Activated naive CD4-positive, alpha-beta T cell treated with anti-CD3 and anti-CD28 coated beads, Interleukin-2, amount 50 U/mL, for 72 hours (primary cell): ENCODE results near the gene MMP25. TPM values are rescaled to one million over a fixed set of nuclear protein-coding genes. Genes with fewer than 3 reads are reported as not detected.
"Not testable (repeated sequence)": the region's sequence is repeated elsewhere in the genome, so short reads cannot be mapped to it uniquely, and the experiment has no call there.

Source experiments
- ATAC-seq, 2 donors: fragments of 150-1000 bp; cut with Tn5 transposase; 2 replicates each; pipeline ENCODE4 v1.10.0; 2021; ENCODE audit warnings: mild to moderate bottlenecking in 2 of 2, moderate library complexity in 2 of 2
- DNase-seq, 2 donors: peaks; one replicate each; pipeline ENCODE4 v3.0.0; 2021 to 2022; ENCODE audit warnings: low spot score in 2 of 2
- H3K27ac Mint-ChIP-seq, 2 donors: one replicate each; pipeline ENCODE4 v1.8.0; 2022; ENCODE audit warnings: mild to moderate bottlenecking in 2 of 2, mixed read lengths in 2 of 2
- H3K36me3 Mint-ChIP-seq, 2 donors: one replicate each; pipeline ENCODE4 v1.8.0; 2022; ENCODE audit warnings: mixed read lengths in 2 of 2
- H3K9me3 Mint-ChIP-seq, 2 donors: one replicate each; pipeline ENCODE4 v1.8.0; 2022; ENCODE audit warnings: mixed read lengths in 2 of 2
- total RNA-seq, 2 donors: library from RNA; stranded (reverse); gene quantifications; one replicate each; pipeline ENCODE4 v1.2.3, GENCODE V29; 2022

The MMP25 gene
- total RNA-seq, 2 donors from 2014 or later: 1.8 to 2.0 TPM

DNA sequence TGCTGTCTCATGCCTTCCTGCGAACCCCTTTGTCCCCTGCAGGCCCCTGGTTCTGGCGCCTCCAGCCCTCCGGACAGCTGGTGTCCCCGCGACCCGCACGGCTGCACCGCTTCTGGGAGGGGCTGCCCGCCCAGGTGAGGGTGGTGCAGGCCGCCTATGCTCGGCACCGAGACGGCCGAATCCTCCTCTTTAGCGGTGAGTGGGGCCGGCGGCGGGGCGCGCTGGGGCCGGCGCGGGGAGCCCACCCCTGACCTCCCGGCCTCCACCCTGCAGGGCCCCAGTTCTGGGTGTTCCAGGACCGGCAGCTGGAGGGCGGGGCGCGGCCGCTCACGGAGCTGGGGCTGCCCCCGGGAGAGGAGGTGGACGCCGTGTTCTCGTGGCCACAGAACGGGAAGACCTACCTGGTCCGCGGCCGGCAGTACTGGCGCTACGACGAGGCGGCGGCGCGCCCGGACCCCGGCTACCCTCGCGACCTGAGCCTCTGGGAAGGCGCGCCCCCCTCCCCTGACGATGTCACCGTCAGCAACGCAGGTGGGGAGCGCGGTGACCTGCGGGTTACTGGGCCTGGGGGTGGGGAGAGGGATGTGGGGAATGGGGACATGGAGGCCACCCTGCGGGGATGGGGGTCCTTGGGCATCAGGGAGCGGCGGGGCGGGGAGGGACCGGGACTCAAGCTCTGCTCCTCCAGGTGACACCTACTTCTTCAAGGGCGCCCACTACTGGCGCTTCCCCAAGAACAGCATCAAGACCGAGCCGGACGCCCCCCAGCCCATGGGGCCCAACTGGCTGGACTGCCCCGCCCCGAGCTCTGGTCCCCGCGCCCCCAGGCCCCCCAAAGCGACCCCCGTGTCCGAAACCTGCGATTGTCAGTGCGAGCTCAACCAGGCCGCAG is 12.0 kb downstream of the MMP25 start:
- Mint-ChIP-seq H3K27ac (peak overlapping the region; percentile 74 to 94), H3K9me3 (peaks cover 0 to 4% of the 10 kb centered on the region in 2 donors), H3K36me3 (peaks cover 0 to 19% of the 10 kb centered on the region in 2 donors)
- DNase-seq: no peak
- peak; percentile 32 to 48 for ATAC-seq

DNA sequence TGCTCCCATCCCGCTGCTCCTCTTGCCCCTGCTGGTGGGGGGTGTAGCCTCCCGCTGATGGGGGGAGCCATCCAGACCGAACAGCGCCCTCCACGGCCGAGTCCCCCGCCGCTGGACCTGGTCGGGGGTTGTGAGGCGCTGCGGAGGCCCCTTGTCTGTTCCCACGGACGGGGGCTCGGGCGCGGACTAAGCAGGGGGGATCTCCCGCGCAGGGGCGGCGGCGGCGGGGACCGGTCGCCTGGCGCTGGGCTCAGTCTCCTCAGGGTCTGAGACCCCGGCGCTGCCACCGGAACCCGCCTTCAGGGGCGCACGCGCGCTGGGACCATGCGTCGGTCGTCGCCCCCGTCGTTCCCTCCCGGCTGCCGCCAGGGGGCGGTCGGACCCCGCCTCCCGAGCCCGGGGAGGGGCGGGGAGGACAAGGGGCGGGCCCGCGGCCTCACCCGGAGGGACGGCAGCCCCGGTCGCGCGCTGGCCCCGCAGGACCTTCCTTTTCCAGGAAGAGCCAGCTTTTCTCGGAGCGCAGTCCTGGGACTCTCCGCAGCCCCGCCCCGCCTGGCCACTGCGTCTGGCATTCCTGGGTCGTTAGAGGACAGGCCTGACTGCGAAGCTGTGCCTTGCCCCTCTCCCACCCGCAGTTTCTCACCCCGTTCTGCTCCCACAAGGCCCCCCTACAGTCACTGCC is 12.8 kb downstream of the MMP25 start:
- peaks cover 0 to 4% of the 10 kb centered on the region in 2 donors for H3K9me3 Mint-ChIP-seq
- ATAC-seq (peak; percentile 90), DNase-seq (peak; percentile 92 to 98)
- H3K36me3 Mint-ChIP-seq: peaks cover 0 to 24% of the 10 kb centered on the region in 2 donors
- H3K27ac Mint-ChIP-seq: peak overlapping the region; percentile 94 to 98

DNA sequence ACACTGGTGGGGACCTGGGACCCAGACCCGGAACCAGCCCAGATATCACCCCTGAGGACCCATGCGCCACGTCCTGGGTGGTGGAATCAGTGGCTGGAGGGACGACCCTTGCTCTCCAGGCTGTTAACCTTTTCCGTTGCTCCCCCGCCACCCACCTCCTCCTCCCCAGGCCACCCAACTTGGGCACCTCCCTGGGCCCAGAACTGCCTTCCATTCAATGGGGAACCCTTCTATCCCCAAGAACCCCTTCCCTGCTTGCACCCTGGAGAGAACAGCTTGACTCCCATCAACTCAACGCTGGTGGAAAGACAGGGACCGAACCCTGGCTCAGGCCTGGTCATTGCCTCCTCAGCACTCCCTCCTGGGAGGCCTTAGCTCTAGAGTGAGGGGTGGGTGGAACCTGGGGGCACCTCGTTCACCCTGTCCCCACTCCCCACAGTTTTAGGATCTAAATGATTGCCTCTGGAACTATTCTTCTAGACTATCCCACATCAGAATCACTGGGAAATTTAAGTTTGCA is 13.4 kb downstream of the MMP25 start:
- H3K36me3 Mint-ChIP-seq: peaks cover 0 to 22% of the 10 kb centered on the region in 2 donors
- peak in 1 of 2 donors; percentile 1 for ATAC-seq
- peak overlapping the region; percentile 94 to 98 for H3K27ac Mint-ChIP-seq
- H3K9me3 Mint-ChIP-seq: peaks cover 0 to 4% of the 10 kb centered on the region in 2 donors
- DNase-seq: no peak

DNA sequence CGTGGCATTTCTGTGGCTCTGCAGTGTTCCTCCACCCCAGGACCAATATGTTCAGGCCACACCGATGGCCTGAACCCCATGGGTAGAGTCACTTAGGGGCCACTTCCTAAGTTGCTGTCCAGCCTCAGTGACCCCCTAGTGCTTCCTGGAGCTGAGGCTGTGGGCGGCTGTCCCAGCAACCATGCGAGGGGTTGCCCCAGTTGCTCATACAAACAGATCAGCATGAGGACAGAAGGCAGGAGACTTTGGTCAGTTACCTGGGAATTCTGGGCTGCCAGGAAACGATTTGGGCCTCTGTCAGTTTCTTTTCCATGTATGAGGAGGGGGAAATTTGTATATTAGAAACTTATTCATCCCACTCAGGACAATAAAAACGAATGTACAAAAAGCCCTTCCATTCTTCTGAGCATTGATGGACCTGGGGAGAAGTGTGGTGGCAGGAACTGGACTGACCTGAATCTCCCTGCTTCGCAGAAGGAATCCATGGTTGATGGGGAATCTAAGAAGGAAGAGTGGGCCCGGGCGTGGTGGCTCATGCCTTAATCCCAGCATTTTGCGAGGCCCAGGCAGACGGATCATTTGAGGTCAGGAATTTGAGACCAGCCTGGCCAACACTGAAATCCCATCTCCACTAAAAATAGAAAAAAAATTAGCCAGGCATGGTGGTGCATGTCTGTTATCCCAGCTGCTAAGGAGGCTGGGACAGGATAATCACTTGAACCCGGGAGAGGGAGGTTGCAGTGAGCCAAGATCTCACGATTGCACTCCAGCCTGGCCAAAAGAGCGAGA is 14.2 kb downstream of the MMP25 start:
- peaks cover 3 to 20% of the 10 kb centered on the region in 2 donors for H3K36me3 Mint-ChIP-seq
- ATAC-seq (no peak), DNase-seq (no peak)

DNA sequence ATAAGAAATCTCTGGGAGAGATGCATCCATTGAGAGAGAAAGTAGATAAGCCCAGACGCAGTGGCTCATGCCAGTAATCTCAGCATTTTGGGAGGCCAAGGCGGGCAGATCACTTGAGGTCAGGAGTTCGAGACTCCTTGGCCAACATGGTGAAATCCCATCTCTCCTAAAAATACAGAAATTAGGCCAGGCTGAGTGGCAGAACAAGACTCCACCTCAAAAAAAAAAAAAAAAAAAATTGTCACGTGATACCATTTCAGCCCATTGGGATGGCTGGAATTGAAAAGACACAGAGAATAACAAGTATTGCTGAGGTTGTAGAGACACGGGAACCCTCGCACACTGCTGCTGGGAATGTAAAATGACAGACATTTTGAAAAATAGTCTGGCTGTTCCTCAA is 16.2 kb downstream of the MMP25 start:
- Mint-ChIP-seq H3K9me3 (peaks cover 0 to 4% of the 10 kb centered on the region in 2 donors), H3K36me3 (peaks cover 24 to 37% of the 10 kb centered on the region in 2 donors), H3K27ac (peak overlapping the region in 1 of 2 donors; percentile 99)
- ATAC-seq: no peak
- DNase-seq: no peak

More for the DNA sequence above, 14.2 kb downstream of the MMP25 start:
- Mint-ChIP-seq H3K27ac (peak overlapping the region; percentile 94 to 98), H3K9me3 (peaks cover 0 to 4% of the 10 kb centered on the region in 2 donors)

DNA sequence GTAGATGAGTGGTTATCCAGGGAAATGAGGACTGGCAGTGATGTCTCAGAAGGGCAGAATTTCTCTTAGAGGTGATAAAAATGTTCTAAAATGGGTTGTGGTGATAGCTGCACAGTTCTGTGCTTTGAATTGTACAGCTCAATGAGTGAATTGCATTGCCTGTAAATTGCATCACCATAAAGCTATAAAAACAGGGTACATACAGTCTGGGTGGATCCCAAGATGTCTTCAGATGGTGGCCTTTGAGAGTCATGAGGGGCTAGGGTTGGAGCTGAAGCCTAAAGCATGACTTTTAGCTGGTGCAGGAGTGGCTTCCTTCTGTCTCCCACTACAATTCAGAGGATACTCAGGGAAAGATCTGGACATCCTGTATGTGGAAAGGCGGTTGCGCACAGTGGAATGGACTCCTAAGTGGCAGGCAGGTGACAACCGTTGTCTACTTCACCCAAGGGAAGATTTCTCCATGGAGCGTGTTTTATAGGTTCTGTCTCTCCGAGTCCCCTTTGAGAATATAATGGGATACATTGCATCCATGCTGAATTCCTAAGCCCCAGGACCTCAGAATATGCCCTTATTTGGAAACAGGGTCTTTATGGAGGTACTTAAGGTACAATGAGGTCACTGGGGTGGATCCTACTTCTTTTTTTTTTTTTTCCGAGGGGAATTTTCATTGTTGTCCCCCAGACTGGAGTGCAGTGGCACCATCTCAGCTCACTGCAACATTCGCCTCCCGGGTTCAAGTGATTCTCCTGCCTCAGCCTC is 17.4 kb downstream of the MMP25 start:
- Mint-ChIP-seq H3K27ac (peak overlapping the region; percentile 99 to 100), H3K9me3 (peaks cover 0 to 4% of the 10 kb centered on the region in 2 donors), H3K36me3 (peaks cover 36 to 50% of the 10 kb centered on the region in 2 donors)
- ATAC-seq: no peak
- DNase-seq: no peak

DNA sequence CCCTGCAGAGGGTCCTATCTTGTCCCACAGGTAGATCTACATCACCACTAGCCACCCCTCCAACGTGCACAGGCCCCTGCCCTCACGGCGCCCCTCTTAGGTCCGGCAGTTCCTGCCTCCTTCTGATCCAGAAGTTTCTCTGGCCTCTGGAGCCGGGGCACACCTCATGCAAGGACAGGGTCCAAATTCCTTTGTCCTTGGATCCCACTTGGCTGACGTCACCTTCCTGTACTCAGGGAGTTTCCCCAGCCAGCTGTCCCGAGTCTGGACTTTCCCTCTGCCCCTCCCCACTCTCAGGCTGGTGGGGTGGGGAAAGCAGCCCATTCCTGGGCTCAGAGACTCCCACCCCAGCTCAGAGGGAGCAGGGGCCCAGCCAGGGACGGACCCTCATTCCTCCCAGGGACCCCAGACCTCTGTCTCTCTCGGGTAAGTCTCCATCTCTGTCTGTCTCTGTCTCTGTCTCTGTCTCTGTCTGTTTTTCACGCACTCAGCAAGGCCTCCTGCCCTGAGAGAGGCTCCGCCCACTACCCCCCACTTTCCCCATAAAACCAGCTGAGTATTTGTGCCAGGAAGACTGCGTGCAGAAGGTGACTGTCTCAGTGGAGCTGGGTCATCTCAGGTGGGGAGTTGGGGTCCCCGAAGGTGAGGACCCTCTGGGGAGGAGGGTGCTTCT is 18.8 kb downstream of the MMP25 start, which contains the start of gene IL32:
TSS of gene IL32 (plus strand) at position 572 of the 673 bp plus-strand sequence. CDS start 172 bp downstream, outside the sequence.
- Mint-ChIP-seq H3K27ac (peak within 1 kb of the TSS; percentile 99 to 100), H3K36me3 (peaks cover 49 to 62% of the 10 kb centered on the region in 2 donors), H3K9me3 (peaks cover 0 to 4% of the 10 kb centered on the region in 2 donors)
- ATAC-seq (peak; percentile 66), DNase-seq (peak; percentile 73 to 82)

DNA sequence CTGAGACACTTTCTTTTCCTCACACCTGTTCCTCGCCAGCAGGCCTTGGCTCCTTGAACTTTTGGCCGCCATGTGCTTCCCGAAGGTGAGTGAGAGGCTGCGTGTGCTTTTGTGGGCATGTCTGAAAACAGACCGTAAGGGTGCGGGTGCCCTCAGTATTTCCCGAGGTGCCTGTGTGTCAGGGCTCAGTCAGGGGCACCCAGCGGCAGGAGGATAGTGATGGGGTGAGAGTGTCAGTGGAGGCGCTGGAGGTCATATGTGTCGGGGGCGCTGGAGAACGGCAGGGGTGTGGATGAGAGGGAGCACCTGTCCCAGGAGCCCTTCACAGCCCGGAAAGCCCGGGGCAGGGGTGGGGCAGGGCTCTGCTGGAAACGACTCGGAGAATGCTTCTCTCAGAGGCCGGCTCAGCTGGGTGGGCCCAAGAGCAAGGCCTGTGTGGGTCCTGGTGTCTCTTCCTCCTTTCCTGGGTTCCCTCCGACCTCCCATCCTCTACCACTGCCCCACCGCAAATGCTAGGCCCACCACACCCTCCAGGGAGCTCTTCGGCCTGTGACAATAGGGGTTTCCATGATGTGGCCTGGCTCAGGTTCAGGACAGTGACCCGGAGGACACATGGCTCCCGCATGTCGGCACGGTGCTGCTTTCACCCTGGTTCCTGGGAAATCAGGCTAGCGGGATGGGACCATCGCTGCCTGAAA is 19.5 kb downstream of the MMP25 start:
- peaks cover 0 to 4% of the 10 kb centered on the region in 2 donors for H3K9me3 Mint-ChIP-seq
- ATAC-seq: peak in 1 of 2 donors; percentile 23
- peaks cover 50 to 64% of the 10 kb centered on the region in 2 donors for H3K36me3 Mint-ChIP-seq
- peak overlapping the region; percentile 99 to 100 for H3K27ac Mint-ChIP-seq
- no peak for DNase-seq

DNA sequence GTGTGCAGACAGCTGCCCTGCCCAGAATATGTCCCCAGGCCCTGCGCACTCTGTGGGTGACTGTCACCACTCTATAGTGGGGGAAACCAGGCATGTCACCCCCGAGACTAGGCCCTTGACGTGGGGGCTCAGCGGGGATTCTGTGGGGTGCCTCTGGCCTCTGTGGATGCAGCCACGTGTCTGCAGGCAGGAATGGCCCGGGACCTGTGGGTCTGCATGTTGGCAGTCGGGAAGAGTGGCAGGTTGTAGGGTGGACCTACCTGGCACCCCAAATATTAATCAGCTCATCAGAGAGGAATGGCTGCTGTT is 20.0 kb downstream of the MMP25 start:
- ATAC-seq (peak in 1 of 2 donors; percentile 1), DNase-seq (no peak)
- Mint-ChIP-seq H3K36me3 (peaks cover 50 to 64% of the 10 kb centered on the region in 2 donors), H3K9me3 (peaks cover 0 to 4% of the 10 kb centered on the region in 2 donors), H3K27ac (peak overlapping the region; percentile 99 to 100)

DNA sequence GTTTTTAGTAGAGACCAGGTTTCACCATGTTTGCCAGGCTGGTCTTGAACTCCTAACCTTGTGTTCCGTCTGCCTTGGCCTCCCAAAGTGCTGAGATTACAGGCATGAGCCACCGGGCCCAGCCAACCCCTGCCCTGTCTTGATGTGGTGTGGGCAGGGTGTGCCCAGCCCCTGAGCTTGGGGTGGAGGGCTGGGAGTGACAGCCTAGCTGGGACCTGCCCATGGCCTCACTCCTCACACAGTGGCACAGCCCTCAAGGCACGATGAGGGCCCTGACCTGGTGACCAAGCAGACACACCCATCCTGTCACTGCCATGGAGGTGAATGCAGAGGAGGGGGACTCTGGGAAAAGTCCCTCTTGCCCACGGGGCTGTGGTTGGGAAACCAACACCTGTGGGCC is 22.1 kb downstream of the MMP25 start:
- Mint-ChIP-seq H3K36me3 (peaks cover 50 to 56% of the 10 kb centered on the region in 2 donors), H3K27ac (peak overlapping the region; percentile 98 to 99), H3K9me3 (no peaks in the 10 kb centered on the region)
- DNase-seq: no peak
- ATAC-seq: no peak

DNA sequence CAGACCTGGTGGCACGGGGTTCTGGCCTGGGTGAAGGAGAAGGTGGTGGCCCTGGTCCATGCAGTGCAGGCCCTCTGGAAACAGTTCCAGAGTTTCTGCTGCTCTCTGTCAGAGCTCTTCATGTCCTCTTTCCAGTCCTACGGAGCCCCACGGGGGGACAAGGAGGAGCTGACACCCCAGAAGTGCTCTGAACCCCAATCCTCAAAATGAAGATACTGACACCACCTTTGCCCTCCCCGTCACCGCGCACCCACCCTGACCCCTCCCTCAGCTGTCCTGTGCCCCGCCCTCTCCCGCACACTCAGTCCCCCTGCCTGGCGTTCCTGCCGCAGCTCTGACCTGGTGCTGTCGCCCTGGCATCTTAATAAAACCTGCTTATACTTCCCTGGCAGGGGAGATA is 22.8 kb downstream of the MMP25 start:
- H3K9me3 Mint-ChIP-seq, ATAC-seq, DNase-seq: not testable (repeated sequence)
- Mint-ChIP-seq H3K36me3 (peaks cover 50 to 52% of the 10 kb centered on the region in 2 donors), H3K27ac (peak overlapping the region; percentile 74 to 99)

DNA sequence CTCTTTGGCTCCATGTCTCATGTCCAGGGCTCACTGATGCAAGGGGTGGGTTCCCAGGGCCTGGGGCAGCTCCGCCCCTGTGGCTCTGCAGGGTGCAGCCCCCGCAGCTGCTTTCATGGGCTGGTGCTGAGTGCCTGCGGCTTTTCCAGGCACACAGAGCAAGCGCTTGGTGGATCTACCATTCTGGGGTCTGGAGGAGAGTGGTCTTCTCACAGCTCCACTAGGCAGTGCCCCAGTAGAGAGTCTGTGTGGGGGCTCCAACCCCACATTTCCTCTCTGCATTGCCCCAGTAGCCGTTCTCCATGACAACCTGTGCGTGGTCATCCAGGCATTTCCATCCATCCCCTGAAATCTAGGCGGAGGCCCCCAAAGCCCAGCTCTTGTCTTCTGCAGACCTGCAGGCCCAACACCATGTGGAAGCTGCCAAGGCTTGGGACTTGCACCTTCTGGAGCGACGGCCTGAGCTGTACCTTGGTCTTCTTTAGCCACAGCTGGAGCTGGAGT is 24.3 kb downstream of the MMP25 start:
- H3K9me3 Mint-ChIP-seq: peaks cover 0 to 5% of the 10 kb centered on the region in 2 donors
- H3K36me3 Mint-ChIP-seq: peaks cover 45 to 54% of the 10 kb centered on the region in 2 donors
- no peak for DNase-seq

DNA sequence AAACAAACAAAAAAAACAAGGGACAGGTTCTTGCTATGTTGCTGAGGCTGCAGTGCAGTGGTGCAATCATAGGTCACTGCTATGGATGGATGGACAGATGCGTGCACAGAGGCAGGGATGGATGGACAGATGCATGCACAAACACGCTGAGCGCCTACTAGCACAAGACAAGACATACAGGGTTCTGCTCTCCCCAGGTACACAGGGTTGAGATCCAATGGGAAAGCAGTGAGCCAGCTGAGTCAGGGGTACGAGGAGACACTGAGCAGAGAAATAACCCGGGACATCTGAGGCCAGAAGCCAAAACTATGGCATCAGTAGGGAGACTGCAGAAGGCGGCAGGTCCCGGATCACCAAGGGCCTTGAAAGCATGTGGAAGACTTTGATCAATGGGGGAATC is 25.3 kb downstream of the MMP25 start:
- no peak for DNase-seq
- H3K9me3 Mint-ChIP-seq: peaks cover 0 to 5% of the 10 kb centered on the region in 2 donors
- no peak for ATAC-seq
- peak overlapping the region; percentile 83 to 99 for H3K27ac Mint-ChIP-seq
- H3K36me3 Mint-ChIP-seq: peaks cover 35 to 47% of the 10 kb centered on the region in 2 donors

More for the DNA sequence above, 24.3 kb downstream of the MMP25 start:
- no peak for ATAC-seq
- H3K27ac Mint-ChIP-seq: peak overlapping the region; percentile 32 to 99

DNA sequence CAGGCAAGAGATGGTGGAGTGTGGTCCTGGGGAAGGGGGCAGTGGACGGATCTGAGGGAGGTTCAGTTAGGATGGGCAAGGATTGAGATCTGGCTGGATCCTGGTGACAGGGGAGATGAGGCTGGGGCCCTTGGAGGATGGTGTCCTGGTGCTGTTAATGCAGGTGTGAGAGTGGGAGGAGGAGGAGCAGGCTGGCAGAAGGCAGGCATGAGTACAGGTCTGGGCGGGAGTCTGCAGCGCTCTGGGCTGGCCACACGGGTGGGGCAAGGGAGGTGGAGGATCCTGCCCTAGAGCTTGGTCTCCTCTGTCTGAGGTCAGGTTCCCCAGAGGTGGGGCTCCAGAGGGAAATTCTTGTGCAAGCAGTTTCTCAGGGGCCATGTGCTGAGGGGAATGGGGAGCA is 25.8 kb downstream of the MMP25 start:
- Mint-ChIP-seq H3K27ac (peak overlapping the region; percentile 83 to 99), H3K36me3 (peaks cover 30 to 47% of the 10 kb centered on the region in 2 donors)
- not testable (repeated sequence) for DNase-seq, H3K9me3 Mint-ChIP-seq
- peak in 1 of 2 donors; percentile 2 for ATAC-seq
